Measurements from ENCODE around the gene ZNF827.

Gene ZNF827

DNA sequence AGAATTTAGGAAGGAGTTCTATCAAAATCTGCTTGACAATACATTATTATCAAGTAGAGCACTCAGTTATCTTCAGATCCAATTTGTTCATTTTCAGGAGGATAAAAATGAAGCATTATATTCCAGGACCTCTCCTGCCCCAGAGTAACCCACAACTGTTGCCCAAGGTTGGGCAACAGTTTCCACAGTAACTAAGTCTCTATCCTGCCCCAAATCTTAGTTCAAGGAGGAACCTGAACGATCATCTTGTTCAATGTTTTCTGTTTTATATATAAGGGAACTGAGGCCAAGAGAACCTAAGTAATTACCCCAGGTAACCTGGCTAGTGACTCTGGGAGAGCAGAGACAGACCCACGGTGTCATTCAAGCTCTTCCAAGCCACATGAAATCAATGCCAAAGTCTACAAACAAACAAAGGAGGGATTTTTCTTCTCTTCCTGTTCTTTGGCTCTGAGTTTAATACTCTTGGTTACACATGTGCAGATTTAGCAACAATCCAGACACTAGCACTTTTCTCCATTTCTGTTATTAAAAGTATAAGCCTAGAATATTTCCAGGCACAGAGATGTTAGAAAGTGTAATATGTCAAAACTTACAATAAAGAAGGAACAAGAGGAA lies 153.1 kb downstream of the ZNF827 start:
- ATAC-seq: no peak

DNA sequence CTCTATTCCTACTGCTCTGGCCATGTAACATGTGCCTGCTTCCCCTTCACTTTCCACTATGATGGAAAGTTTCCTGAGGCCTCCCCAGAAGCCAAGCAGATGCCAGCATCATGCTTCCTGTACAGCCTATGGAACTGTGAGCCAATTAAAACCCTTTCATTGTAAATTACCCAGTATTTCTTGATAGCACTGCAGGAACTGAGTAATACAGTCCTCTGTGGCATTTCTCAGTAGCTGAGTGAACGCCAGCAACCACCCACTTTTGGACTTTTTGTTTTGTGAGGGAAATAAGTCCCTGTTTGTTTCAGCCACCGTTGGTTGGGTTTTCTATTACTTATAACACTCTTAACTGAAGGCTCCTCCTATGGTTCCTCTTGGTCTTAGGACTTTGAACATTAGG lies 154.6 kb downstream of the ZNF827 start:
- no peak for ATAC-seq
- TF ChIP-seq ESRRG (CRISPR knock-in tag; IDR thresholded peaks at IDR 0.05) (no peak), SNAI2 (CRISPR knock-in tag; IDR thresholded peaks at IDR 0.05) (no peak), ZFP3 (CRISPR knock-in tag; IDR thresholded peaks at IDR 0.05) (no peak), PPARA (CRISPR knock-in tag; IDR thresholded peaks at IDR 0.05; ENCODE audit: borderline replicate concordance) (no peak), ZFP30 (CRISPR knock-in tag; IDR thresholded peaks at IDR 0.05) (no peak), ZC3H10 (CRISPR knock-in tag; IDR thresholded peaks at IDR 0.05) (no peak), RARB (CRISPR knock-in tag; IDR thresholded peaks at IDR 0.05) (no peak), TCF4 (CRISPR knock-in tag; IDR thresholded peaks at IDR 0.05; ENCODE audit: borderline replicate concordance) (no peak), ZNF70 (CRISPR knock-in tag; IDR thresholded peaks at IDR 0.05) (no peak), ZNF565 (CRISPR knock-in tag; conservative IDR thresholded peaks at IDR 0.05; ENCODE audit: low read depth) (no peak), ARNTL (CRISPR knock-in tag; IDR thresholded peaks at IDR 0.05; ENCODE audit: borderline replicate concordance, low read depth) (no peak), ISL1 (CRISPR knock-in tag; IDR thresholded peaks at IDR 0.05) (no peak), BACH2 (CRISPR knock-in tag; IDR thresholded peaks at IDR 0.05; ENCODE audit: borderline replicate concordance) (no peak)
- TF ChIP-seq, protein P1, sequence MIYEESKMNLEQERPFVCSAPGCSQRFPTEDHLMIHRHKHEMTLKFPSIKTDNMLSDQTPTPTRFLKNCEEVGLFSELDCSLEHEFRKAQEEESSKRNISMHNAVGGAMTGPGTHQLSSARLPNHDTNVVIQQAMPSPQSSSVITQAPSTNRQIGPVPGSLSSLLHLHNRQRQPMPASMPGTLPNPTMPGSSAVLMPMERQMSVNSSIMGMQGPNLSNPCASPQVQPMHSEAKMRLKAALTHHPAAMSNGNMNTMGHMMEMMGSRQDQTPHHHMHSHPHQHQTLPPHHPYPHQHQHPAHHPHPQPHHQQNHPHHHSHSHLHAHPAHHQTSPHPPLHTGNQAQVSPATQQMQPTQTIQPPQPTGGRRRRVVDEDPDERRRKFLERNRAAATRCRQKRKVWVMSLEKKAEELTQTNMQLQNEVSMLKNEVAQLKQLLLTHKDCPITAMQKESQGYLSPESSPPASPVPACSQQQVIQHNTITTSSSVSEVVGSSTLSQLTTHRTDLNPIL (CRISPR knock-in tag; IDR thresholded peaks at IDR 0.05; ENCODE audit: low read depth): no peak
- TF ChIP-seq, protein P2, sequence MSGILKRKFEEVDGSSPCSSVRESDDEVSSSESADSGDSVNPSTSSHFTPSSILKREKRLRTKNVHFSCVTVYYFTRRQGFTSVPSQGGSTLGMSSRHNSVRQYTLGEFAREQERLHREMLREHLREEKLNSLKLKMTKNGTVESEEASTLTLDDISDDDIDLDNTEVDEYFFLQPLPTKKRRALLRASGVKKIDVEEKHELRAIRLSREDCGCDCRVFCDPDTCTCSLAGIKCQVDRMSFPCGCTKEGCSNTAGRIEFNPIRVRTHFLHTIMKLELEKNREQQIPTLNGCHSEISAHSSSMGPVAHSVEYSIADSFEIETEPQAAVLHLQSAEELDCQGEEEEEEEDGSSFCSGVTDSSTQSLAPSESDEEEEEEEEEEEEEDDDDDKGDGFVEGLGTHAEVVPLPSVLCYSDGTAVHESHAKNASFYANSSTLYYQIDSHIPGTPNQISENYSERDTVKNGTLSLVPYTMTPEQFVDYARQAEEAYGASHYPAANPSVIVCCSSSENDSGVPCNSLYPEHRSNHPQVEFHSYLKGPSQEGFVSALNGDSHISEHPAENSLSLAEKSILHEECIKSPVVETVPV (CRISPR knock-in tag; IDR thresholded peaks at IDR 0.05): no peak
- TF ChIP-seq, protein P3, sequence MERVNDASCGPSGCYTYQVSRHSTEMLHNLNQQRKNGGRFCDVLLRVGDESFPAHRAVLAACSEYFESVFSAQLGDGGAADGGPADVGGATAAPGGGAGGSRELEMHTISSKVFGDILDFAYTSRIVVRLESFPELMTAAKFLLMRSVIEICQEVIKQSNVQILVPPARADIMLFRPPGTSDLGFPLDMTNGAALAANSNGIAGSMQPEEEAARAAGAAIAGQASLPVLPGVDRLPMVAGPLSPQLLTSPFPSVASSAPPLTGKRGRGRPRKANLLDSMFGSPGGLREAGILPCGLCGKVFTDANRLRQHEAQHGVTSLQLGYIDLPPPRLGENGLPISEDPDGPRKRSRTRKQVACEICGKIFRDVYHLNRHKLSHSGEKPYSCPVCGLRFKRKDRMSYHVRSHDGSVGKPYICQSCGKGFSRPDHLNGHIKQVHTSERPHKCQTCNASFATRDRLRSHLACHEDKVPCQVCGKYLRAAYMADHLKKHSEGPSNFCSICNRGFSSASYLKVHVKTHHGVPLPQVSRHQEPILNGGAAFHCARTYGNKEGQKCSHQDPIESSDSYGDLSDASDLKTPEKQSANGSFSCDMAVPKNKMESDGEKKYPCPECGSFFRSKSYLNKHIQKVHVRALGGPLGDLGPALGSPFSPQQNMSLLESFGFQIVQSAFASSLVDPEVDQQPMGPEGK (CRISPR knock-in tag; IDR thresholded peaks at IDR 0.05; ENCODE audit: borderline replicate concordance): no peak

More for the DNA sequence above, 153.1 kb downstream of the ZNF827 start:
- TF ChIP-seq, protein P3 (CRISPR knock-in tag; IDR thresholded peaks at IDR 0.05; ENCODE audit: borderline replicate concordance): no peak
- TF ChIP-seq SNAI2 (CRISPR knock-in tag; IDR thresholded peaks at IDR 0.05): no peak
- TF ChIP-seq GLIS3 (CRISPR knock-in tag; IDR thresholded peaks at IDR 0.05): no peak
- TF ChIP-seq ARNTL (CRISPR knock-in tag; IDR thresholded peaks at IDR 0.05; ENCODE audit: borderline replicate concordance, low read depth): no peak
- TF ChIP-seq, protein P1 (CRISPR knock-in tag; IDR thresholded peaks at IDR 0.05; ENCODE audit: low read depth): no peak
- TF ChIP-seq ISL1 (CRISPR knock-in tag; IDR thresholded peaks at IDR 0.05): no peak
- TF ChIP-seq, protein P4, sequence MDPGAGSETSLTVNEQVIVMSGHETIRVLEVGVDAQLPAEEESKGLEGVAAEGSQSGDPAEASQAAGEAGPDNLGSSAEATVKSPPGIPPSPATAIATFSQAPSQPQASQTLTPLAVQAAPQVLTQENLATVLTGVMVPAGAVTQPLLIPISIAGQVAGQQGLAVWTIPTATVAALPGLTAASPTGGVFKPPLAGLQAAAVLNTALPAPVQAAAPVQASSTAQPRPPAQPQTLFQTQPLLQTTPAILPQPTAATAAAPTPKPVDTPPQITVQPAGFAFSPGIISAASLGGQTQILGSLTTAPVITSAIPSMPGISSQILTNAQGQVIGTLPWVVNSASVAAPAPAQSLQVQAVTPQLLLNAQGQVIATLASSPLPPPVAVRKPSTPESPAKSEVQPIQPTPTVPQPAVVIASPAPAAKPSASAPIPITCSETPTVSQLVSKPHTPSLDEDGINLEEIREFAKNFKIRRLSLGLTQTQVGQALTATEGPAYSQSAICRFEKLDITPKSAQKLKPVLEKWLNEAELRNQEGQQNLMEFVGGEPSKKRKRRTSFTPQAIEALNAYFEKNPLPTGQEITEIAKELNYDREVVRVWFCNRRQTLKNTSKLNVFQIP (CRISPR knock-in tag; IDR thresholded peaks at IDR 0.05; ENCODE audit: borderline replicate concordance, low read depth): no peak
- TF ChIP-seq, protein P5, sequence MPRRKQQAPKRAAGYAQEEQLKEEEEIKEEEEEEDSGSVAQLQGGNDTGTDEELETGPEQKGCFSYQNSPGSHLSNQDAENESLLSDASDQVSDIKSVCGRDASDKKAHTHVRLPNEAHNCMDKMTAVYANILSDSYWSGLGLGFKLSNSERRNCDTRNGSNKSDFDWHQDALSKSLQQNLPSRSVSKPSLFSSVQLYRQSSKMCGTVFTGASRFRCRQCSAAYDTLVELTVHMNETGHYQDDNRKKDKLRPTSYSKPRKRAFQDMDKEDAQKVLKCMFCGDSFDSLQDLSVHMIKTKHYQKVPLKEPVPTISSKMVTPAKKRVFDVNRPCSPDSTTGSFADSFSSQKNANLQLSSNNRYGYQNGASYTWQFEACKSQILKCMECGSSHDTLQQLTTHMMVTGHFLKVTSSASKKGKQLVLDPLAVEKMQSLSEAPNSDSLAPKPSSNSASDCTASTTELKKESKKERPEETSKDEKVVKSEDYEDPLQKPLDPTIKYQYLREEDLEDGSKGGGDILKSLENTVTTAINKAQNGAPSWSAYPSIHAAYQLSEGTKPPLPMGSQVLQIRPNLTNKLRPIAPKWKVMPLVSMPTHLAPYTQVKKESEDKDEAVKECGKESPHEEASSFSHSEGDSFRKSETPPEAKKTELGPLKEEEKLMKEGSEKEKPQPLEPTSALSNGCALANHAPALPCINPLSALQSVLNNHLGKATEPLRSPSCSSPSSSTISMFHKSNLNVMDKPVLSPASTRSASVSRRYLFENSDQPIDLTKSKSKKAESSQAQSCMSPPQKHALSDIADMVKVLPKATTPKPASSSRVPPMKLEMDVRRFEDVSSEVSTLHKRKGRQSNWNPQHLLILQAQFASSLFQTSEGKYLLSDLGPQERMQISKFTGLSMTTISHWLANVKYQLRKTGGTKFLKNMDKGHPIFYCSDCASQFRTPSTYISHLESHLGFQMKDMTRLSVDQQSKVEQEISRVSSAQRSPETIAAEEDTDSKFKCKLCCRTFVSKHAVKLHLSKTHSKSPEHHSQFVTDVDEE (CRISPR knock-in tag; IDR thresholded peaks at IDR 0.05): no peak
- no peak for TF ChIP-seq ZNF8 (CRISPR knock-in tag; IDR thresholded peaks at IDR 0.05)
- TF ChIP-seq ESRRG (CRISPR knock-in tag; IDR thresholded peaks at IDR 0.05): no peak
- TF ChIP-seq TCF4 (CRISPR knock-in tag; IDR thresholded peaks at IDR 0.05; ENCODE audit: borderline replicate concordance): no peak
- TF ChIP-seq, protein P2 (CRISPR knock-in tag; IDR thresholded peaks at IDR 0.05): no peak
